HG02642 (cell line): ENCODE data around the gene ATP10A.

ENCODE experiments used
- ATAC-seq: cut with Tn5 transposase; IDR thresholded peaks from one replicate; pipeline ENCODE4 v1.9.1; 2021; ENCODE audit warnings: mild to moderate bottlenecking; ENCODE audit not compliant: unreplicated experiment, poor library complexity

Gene ATP10A

DNA sequence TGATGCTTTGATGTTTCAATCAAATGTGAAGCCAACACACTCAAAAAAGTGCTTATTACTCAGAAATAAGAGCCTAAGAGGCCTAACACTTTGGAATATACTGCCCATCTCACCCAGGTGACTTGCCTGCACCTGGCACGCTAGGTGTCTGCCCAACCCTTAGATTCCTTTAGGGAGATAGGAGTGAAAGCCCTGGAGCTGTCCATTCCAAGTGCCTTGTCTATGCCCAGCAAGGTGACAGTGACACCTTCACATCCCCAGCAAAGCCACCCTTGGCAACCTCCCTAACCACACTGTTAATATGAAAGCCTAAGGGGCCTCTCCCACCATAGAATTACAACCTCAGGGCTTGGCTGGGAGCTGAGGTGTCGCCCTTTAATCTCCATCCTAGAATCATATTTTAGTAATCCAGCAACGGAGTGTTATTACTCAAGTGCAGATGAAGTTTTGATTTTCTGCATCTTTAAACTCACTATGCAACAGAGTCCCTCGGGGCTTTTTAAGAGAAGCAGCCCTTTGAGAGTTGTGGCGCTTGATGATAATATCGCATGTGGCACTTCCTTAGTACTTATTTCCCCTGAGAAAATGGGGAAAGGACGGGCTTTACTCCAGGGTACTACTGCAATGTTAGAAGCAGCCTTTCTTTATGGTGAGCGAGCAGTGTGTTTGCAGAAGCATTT lies 24.8 kb downstream of the ATP10A start:
- ATAC-seq, result no peak

DNA sequence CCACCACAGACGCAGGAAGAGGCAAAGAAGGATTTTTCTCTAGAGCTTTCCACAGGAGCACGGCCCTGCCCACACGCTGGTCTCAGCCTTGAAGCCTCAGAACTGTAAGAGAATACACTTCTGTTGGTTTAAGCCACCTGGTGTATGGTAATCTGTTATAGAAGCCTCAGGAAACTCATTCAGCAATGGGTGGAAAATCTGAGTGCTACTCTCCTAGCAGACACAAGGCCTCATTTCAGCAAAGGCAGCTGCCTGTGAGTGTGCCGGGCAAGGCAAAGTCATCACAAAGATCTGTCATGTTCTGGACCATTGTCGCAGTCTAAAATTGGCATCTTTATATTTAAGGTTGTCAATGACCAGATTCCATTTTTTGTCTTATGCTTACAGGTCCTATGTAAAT lies 31.0 kb downstream of the ATP10A start:
- ATAC-seq, result no peak

DNA sequence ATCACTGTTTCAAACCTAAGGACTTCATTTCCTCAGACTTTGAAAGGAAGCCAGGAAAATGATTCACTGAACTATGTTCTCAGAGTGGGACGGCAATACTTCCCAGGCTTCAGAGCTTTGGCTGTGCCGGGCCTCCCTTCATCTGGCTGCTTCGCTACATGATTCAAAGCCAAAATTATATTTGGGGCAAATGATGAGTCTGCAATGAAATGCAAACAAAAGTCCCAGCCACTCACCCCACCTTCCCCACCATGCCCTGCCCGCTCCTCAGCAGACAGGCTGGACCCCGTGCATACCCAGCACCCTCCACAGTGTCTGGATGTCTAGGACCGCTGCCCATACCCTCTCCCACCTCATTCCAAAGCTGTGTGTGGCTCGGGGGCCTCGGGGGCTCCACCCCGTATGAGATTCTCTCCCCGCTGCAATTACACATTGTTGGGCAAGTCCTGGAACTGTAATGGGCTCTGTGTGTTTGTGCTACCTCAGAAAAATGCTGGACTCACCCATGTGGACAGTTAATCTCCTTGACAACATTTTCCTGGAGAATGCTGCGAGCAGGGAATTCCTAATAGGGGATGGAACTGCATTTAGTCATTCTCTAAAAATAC lies 32.2 kb downstream of the ATP10A start:
- ATAC-seq, result no peak

DNA sequence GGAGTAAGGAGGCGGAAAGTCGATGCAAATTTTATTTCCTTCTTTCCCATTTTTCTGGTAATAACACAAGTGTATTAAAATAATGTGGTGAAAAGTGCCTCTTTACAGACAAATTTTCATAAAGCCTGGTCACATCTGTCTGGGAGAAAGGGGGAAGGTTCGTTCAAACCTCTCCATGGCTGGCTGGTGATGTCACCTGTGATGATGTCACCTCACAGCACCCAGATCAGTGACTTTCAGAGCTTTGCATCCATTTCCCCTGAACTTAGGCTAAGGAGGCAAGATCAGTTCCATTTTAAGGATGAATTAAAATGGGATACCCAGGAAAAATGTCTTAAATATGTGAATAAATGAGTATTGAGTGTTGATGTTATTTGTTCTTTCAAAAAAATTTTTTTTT lies 34.1 kb downstream of the ATP10A start:
- no peak for ATAC-seq

DNA sequence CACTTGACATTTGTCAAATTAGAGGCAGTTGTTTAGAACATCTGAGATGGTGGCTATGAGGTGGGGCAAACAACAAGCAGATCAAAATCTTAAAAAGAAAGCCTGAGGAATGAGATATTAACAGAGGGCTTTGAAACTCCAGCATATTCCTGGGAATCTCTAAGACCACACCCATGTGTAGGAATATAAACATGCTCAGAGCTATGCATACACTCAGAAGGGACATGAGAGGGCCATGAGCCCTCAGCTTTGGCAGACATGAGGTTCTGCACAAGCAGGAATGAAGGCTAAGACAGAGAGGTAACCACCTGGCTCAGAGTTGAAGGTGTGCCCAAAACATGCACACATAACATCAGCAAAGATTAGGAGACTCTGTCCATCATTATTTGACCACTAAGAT lies 37.9 kb downstream of the ATP10A start:
- ATAC-seq, result no peak

DNA sequence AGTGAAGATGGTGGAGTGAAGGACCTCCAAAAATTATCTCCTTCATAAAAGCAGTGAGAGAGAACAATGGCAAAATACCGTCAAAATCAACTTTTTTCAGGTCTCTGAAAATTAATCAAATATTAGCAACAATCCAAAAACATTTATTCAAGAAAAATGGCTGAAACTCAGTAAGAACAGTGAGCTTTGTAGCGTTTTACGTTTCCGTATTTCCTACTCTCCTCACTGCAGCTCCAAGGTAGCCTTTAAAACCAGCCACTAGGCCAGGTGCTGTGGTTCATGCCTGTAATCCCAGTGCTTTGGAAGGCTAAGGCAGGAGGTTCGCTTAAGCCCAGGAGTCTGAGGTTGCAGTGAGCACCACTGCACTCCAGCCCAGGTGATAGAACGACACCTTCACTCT lies 38.5 kb downstream of the ATP10A start:
- no peak for ATAC-seq

DNA sequence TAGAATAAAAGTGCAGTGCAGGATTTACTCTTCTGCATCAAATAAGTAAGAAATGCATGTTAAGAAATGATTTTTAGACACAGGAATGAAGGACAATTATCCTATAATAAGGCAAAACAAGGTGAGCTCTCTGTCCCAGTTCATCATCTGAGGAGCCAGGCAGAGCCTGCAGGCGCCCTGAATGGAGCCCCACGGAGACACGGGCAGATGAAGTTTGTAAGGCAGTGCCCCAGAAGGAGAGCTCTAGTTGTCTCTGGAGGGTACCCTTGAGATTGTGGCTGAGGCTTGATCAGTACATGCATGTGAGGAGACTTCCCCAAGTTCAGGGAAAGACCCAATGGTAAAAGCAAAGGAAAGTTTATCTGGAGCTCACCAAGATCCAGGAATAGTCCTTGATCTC lies 50.3 kb downstream of the ATP10A start:
- no peak for ATAC-seq

DNA sequence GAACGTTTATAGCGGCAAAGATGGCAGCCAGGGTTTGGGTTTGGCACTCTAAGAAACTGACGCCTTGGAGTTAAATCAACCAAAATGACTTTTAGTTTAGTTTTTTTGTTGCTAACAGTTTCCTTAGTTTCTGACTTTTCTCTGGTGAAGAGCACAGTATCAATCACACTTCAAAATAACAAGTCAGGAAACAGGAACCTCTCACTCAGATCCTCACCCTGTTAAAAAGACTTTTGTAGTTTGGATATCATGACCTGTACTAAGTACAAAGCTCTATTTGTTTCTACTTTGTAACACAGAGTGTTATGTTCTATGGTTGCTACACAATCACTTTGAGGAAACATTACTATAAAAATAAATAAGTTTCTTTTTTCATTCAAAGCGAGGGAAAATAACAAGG lies 51.1 kb downstream of the ATP10A start:
- ATAC-seq, result no peak

DNA sequence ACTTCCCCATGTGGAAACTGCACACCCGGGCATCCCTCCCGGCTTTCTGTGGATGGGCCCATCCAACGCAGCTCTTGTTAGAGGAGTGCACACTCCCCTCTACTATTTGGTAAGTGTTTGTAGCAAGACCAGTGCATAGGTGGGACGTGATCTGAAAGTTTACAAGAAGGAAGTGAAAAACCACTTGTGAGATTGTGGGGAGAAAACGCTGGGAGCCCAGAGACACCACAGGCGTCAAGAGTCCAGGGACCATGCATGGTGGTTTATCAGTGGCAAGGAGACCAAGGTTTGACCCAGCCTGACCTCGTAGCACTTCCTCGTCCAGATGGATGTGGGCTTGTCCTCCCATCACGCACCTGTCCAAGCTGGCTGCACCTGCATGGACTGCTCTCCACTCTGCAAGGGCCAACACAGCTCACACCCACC lies 51.6 kb downstream of the ATP10A start:
- ATAC-seq, result peak; percentile 80

DNA sequence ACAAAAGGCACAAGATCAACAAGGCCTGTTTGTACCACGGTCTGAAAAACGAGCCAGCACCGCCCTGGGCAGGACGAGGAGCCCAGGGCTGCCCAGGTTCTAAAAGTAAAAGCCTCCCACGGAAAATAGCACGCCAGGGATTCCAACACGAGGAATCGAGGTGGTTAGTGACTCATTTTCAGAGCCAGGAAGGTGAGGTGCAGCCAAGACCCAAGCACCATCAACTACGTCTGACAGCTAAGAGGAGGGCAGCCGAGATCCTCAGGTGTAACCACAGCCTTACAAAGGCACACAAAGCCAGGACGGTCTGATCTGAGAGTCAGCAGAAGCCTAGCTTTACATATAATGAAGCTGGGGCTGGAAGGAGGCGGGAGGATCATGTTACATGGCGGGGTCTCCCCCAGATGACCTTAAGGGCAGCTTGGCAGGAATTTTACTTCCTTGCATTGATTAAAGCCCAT lies 52.5 kb downstream of the ATP10A start:
- no peak for ATAC-seq

DNA sequence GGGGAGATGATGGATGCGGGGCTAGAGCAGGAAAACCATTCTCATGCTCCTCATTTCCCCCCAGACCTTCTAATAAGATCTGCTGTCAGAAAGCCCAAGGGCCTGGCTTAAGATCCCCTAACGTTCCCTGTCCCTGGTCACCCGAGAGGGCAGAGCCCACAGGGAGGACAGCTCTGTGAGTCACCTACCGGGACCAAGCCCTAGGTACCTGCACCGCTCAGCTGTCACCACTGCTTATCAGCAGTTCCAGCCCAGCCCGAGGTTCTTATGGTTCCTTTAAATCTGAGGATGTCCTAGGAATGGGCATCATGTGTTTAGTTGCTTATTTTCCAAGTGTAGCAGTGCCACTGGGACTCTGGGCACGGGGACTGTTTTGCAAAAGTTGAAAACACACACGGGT lies 53.0 kb downstream of the ATP10A start:
- ATAC-seq, result no peak

DNA sequence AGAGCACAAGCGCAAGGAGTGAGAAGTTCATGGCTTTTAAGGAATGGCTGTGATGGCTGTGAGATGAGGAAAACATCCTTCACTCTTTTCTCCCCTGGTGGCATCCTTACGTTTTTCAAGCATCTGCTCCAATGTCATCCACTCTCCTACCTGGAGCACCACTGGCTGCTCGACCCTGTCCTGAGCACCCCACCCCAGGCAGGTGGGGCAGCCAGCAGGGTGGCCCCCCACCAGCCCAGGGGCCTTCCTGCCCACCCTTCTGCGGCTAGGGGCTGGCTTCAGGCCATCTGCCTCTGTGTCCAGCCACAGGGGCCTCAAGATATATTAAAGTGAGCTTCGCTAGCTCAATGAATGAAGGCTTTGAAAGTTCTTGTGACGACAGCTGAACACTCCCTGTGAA lies 56.1 kb downstream of the ATP10A start:
- no peak for ATAC-seq

DNA sequence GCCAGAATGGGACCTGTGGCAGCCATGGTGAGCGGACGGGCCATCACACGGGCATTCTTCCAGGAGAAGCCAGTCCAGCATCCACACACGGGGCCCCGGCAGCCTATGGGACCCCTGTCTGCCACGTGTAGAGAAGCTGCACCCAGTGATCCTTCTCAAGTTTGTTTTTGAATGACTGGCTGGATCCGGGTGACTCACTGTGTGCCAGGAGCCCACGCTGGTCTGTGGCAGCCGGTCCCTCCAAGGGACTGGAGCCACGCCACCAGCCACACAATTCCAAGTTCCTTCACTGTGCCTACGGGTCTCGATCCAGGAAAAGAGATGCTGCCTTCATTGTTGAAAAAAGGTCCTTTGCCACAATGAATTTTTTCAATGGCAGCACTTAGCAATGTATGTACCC lies 58.1 kb downstream of the ATP10A start:
- ATAC-seq, result no peak

DNA sequence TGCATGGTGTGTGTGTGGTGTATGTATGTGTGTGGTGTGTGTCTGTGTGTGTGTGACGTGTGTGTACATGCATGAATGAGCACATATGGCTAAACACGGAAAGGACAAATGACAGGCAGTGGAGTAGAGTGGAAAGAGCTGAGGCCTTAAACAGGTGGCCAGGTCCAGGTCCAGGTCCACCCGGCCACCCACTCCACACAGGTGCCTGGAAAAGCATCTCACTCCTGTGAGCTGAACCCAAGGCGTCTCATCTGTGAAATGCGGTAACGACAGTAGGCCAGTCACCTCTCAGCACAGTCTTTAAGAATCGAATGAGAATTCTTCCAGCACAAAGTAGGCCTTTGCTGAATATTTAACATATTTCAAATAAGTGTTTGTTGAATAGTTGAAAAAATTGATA lies 58.7 kb downstream of the ATP10A start:
- ATAC-seq, result no peak

DNA sequence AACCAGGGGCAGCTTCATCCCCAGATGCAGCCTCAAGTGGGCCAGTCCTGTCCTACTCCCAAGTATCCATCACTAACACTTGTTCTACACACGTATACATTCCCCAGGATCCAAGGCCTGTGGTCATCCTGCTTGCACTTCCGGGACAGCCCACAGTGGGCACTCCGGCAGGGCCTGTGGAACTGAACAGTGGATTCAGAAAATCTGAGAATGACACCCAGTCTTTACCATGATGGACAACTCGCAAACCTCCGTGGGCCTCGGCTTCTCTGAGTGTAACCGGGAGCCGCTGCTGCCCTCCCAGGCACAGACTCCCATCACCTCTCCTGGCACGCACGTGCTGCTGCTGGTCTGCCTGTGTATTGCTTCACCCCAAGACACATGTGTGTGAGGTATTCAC lies 59.6 kb downstream of the ATP10A start:
- ATAC-seq, result no peak

DNA sequence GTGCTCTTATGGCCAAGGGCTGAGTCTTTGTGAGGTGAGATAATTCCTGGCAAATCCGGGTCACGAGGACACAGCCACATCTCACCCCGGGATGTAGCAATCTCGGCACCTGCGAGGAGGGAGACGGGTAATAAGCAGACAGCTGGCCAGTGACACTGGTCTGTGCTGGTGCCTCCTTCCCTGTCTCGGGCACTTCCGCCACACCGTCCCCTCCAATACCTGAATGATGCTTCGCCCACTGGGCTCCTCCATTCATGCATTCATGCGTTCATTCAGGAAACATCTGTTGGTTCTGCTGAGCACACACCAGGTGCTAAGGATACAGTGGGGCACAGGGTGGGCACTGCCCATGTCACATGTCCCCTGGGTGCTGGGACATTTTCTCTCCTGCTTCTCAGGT lies 60.1 kb downstream of the ATP10A start:
- no peak for ATAC-seq

DNA sequence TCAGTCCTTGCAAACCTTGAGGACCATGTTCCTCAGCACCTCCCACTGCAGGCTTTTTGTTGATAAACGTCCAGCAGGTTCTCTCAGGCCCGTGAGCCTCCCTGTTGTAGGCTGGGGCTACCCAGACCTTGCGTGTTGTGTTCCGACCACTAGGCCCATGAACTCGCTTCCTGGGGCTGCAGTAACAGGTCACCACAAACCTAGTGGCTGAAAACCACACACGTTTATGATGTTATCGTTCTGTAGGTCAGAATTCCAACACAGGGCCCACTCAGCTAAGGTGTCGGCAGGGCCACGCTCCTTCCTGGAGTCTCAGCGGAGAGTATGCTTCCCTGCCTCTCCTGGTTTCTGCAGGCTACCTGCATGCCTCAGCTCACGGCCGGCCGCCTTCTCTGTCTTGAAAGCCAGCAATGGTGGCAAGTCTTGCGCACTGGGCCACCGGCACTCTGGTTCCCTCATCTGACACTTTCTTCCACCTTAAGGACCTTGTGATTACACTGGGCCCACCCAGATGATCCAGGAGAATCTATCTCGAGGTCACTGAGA lies 60.8 kb downstream of the ATP10A start:
- ATAC-seq, result no peak

DNA sequence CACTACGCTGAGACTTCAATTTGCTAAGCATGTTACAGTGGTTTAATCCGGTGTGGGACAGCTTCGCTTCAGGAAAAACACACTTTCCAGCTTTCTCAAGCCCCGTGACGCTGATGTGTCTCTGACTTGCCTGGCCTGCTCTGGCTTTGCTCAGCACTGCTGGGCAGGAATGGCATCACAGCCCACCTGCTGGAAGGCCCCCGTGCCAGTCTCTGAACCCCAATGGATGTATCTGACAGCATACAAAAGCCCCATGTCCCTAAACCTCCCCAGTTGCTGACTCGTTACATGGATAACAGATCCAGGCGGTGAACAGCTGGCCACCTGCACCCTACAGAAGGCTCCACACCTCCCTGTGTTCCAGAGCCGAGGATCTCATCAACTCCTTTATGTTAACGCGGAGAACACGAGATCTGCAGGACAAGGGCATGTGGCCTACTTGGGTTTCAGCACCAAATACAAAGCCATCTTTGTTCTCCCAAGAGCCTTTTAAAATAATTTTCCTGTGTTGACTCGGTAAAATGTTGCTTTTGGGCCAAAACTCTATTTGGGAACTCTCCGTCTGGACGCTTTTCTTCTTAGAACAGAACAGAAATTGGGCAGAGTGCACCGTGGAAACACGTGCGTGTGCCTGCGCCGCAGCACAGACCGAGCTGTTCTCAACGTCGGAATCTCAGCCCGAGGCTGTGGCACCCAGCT lies 61.4 kb downstream of the ATP10A start:
- no peak for ATAC-seq

DNA sequence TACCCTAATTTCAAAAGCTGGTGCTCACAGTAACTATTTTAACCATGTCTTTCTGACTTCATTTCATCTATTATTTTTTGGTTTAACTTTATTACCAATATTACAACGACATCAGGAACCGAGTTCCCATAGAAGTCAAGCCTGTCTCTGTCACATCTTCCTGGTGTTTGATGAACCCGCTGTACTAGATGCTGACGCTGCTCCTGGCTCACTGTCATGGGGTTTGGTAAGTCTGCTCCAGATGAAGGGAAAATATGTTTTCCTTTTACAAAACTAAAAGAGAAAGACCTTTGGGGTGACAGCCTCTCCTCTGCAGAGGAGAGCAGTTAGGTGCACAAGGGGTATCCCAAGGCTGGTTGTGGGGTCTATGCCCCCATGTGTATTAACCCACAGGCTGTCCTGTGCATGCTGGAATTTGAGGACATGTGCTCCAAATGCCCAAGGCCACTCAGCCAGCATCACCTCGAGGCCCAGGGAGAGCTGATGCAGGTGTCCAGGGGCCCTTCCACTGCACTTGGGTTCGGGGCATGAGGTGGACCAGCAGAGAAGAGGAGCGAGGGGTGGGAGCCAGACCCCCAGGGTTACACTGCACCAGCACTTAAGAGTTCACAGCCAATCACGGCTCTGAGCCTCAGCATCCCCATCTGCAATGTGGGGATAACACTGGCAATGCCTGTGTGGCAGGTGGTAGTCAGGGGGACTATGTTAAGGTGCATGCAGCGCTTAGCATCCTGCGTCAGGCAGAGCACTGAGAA lies 62.2 kb downstream of the ATP10A start:
- ATAC-seq, result no peak

DNA sequence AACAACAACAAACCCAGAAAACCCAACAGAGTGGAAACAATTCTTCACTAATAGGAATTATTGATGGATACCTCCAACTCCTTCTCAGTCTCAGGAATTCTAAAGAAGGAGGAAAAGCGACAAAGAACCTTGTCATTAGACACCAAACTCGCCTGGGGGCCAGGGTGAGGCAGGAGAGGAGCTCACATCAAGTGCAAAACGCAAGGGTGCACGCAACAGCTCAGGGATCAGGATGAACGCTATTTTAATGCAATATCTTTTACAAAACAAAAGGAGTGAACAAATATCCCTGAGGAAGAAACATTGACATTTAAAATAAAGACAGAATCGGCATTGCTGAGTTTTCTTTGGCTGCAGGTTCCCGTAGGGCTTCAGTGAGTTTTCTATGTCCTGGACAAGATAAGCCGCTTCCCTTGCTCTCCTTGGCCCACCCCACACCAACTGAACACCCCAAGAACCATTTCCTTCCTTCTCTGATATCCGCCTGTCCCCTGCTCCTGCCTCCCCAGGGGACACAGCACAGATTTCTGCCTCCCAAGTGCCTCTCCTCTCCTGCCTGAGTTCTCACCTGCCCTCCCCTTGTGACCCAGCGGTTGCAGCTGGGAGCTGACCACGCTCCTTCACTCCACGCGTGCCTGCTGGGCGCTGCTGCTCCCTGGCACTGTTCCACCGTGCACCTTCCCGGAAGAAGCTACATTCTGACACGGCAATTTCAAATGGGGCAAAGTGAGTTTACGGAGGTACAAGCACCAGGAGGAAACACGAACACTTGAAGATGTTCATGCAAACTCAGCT lies 63.0 kb downstream of the ATP10A start:
- ATAC-seq, result no peak
